Activated CD8-positive, alpha-beta T cell treated with anti-CD3 and anti-CD28 coated beads, Interleukin-2, amount 10 ng/mL, durations not matched to agents 7 days and 5 days (primary cell): ENCODE measurements around the gene TRPV4. TPM values are rescaled to one million over a fixed set of nuclear protein-coding genes. Genes with fewer than 3 reads are reported as not detected.
A peak's percentile ranks its signal among the peaks of the same experiment; 100 is the strongest.
"Not testable (repeated sequence)": the region's sequence is repeated elsewhere in the genome, so short reads cannot be mapped to it uniquely, and the experiment has no call there.

Experiments used
- ATAC-seq: fragments of 150-1000 bp; cut with Tn5 transposase; one replicate; pipeline ENCODE4 v1.10.0; 2021; ENCODE audit warnings: moderate library complexity
- CTCF ChIA-PET: fragments of 350-600 bp; sonication (Branson Sonifier 250); formaldehyde crosslinking; loops from one replicate; lab custom pipeline; 2021; ENCODE audit warnings: antibody characterized with exemption; lab: Charles Lee
- POLR2A ChIA-PET: fragments of 350-600 bp; sonication (Branson Sonifier 250); formaldehyde crosslinking; loops from one replicate; lab custom pipeline; 2021; ENCODE audit warnings: antibody characterized with exemption; lab: Charles Lee
- DNase-seq: peaks from one replicate; pipeline ENCODE4 v3.0.0-alpha.2; 2020
- H3K27ac Mint-ChIP-seq: one replicate; pipeline ENCODE4 v1.8.0; 2021; ENCODE audit warnings: mild to moderate bottlenecking, mixed read lengths
- H3K27me3 Mint-ChIP-seq: one replicate; pipeline ENCODE4 v1.8.0; 2021; ENCODE audit warnings: low read depth, mixed read lengths
- H3K36me3 Mint-ChIP-seq: one replicate; pipeline ENCODE4 v1.8.0; 2021; ENCODE audit warnings: low read depth, mixed read lengths
- H3K4me1 Mint-ChIP-seq: one replicate; pipeline ENCODE4 v1.8.0; 2021; ENCODE audit warnings: low read depth, mixed read lengths
- H3K4me3 Mint-ChIP-seq: one replicate; pipeline ENCODE4 v1.8.0; 2021; ENCODE audit warnings: mild to moderate bottlenecking, mixed read lengths
- H3K9me3 Mint-ChIP-seq: one replicate; pipeline ENCODE4 v1.8.0; 2022; ENCODE audit warnings: mixed read lengths; ENCODE audit not compliant: insufficient read depth
- total RNA-seq, 2 experiments: library from RNA; stranded (reverse); gene quantifications; one replicate each; pipeline ENCODE4 v1.2.3, GENCODE V29; 2021

TRPV4 gene
- total RNA-seq, 2 experiments from 2014 or later = not detected

DNA sequence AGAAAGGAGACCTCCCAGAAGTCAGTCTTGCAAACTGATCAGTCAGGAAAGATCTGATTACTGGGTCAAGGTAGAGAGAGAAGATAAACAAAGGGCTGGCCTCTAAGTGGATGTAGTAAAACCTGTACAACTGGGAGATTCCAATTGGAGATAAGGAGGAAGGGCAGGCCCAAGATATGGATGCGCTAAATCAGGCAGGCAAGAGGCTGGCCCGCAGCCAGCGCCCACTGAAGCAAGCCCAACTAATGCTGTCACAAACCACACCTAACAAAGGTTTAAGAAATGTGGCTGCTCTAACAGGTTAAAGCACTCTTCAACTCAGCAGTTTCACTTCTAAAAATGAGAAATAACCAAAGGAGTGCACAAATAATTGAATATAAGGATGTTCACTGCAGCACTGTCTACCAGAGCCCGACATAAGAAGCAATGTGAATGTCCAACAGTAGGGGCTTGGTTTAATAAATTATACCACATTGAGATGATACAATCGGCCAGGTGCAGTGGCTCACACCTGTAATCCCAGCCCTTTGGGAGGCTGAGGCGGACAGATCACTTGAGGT, 42.5 kb upstream of the TRPV4 start:
- Mint-ChIP-seq H3K36me3 (peaks cover 2% of the 10 kb centered on the region), H3K4me1 (peaks cover 31% of the 10 kb centered on the region), H3K4me3 (no peak overlapping the region), H3K27me3 (no peaks in the 10 kb centered on the region), H3K9me3 (no peaks in the 10 kb centered on the region), H3K27ac (no peak overlapping the region)
- ATAC-seq = no peak
- ChIA-PET CTCF (interaction anchor here (1.1 to 2.2 kb wide), 3 partner anchors 22 to 70 kb away, joined by 4 to 7 read pairs (median 7); no protein-coding TSS in a partner anchor), POLR2A (interaction anchor here (0.7 kb wide), 1 partner anchor 40 kb away, joined by 3 read pairs; no protein-coding TSS in a partner anchor)
- DNase-seq = no peak

DNA sequence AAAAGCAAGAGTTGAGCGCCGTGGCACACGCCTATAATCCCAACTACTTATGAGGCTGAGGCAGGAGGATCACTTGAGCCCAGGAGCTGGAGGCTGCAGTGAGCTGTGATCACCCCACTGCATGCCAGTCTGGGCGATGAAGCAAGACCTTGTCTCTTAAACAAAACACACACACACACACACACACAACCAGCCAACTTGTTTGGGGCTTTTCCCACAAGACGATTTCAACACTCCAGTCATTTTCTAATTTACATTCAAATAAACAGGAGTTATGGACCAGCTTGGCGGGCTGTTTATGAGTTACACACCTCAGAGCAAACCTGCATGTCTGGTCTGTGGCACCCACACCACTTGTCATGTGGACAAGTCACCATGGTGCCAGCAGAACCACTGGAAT, 40.5 kb upstream of the TRPV4 start:
- H3K27ac Mint-ChIP-seq = no peak overlapping the region
- ChIA-PET POLR2A (no interaction called here), CTCF (interaction anchor here (0.8 to 3.5 kb wide), 3 partner anchors 20 to 68 kb away, joined by 3 to 16 read pairs (median 3); no protein-coding TSS in a partner anchor)
- no peak for ATAC-seq
- no peak overlapping the region for H3K4me3 Mint-ChIP-seq
- no peaks in the 10 kb centered on the region for H3K9me3 Mint-ChIP-seq
- no peak for DNase-seq
- H3K4me1 Mint-ChIP-seq = peaks cover 17% of the 10 kb centered on the region
- H3K36me3 Mint-ChIP-seq = peaks cover 2% of the 10 kb centered on the region
- H3K27me3 Mint-ChIP-seq = no peaks in the 10 kb centered on the region

DNA sequence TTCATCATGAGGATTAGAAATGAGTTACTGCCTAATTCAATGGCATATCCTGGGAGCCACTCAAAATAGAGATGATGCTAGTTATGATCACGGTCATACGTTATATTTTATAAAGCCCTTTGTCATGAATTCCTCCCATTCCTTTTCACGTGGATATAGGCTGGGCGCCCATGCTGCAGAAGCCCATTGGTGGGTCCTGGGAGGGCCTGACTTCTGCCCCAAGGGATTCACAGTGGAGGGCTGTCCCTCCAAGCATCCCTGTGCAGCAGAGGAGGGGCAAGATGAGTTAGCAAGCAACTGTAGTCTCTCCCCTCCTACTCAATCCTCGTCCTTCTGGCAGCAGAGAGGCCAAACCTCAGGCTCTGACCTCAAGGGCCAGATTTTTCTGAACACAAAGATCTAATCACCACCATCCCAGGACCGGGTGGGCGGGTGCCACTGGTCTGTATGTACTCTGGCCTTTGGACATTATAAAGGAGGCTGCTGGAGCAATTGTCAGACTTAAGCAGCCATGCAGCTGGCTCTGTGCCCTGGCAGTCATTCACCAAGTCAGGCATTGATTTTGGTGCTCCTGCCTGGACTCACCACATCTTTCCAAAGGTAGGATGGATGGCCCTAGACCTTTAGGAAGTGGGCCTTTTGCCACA, 38.6 kb upstream of the TRPV4 start:
- POLR2A ChIA-PET = no interaction called here
- H3K4me1 Mint-ChIP-seq = peaks cover 10% of the 10 kb centered on the region
- no peaks in the 10 kb centered on the region for H3K27me3 Mint-ChIP-seq
- DNase-seq (no peak), ATAC-seq (no peak)
- no peaks in the 10 kb centered on the region for H3K9me3 Mint-ChIP-seq
- no peak overlapping the region for H3K4me3 Mint-ChIP-seq
- peaks cover 2% of the 10 kb centered on the region for H3K36me3 Mint-ChIP-seq
- H3K27ac Mint-ChIP-seq = no peak overlapping the region
- CTCF ChIA-PET = interaction anchor here (2.1 to 3.5 kb wide), 2 partner anchors 18 to 27 kb away, joined by 6 to 16 read pairs; no protein-coding TSS in a partner anchor

DNA sequence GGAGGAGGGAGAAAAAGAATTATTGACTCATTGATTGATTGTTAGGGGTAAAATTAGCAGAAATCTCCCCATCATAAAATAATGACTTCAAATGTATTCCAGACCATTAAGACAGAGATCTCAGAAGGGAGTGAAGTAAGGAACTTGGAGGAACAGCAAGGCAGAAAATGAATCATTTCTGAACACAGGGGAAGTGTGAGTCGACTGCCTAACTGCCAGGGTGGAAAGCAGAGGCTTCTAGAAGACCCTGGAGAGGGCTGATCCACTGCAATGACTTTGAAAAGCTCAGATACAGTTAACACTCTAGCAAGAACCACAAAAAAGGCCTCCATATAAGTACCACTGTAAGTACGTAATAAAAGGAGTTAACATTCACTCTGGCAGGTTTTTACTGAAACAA, 37.5 kb upstream of the TRPV4 start:
- no peaks in the 10 kb centered on the region for H3K9me3 Mint-ChIP-seq
- H3K4me1 Mint-ChIP-seq = peaks cover 7% of the 10 kb centered on the region
- CTCF ChIA-PET = interaction anchor here (2.1 to 3.5 kb wide), 2 partner anchors 17 to 25 kb away, joined by 6 to 16 read pairs; no protein-coding TSS in a partner anchor
- ATAC-seq = no peak
- H3K27me3 Mint-ChIP-seq = no peaks in the 10 kb centered on the region
- H3K36me3 Mint-ChIP-seq = peaks cover 2% of the 10 kb centered on the region
- no peak overlapping the region for H3K27ac Mint-ChIP-seq
- DNase-seq = no peak
- POLR2A ChIA-PET = no interaction called here
- H3K4me3 Mint-ChIP-seq = no peak overlapping the region

DNA sequence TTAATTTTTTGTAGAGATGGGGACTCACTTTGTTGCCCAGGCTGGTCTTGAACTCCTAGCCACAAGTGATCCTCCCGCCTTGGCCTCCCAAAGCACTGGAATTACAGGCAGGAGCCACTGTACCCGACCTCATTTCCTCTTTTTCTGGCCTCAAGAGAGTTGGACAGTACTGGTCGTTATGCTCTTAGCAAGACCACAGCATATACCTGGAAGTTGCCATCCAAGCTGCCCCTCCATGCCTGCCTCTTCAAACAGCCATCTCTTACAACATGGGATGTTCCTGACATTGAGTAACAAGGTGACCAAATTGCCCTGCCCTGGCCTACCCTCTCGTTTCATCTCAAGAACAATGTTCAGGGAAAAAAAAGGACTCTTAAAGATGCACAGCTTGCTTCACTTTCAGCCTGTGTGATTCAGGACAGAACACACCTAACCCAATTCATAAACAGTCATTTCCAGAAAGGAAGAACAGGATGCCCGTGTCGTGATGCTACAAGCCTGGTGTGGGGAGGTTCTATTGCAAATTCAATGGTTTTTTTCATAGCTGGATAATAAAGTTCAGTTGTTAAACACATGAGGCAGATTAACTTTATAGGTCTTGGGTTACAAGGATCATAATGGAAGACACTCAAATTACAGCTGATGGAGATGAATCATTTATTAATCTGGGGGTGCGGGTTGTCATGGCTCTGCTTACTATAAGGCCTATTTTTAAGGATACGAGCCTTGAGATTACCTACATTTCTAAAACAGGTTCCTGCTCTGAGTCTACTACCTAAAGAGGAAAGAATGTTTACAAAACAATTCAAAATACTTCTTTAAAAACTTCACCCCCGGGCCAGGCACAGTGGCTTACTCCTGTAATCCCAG, 35.2 kb upstream of the TRPV4 start:
- no peak for ATAC-seq
- ChIA-PET POLR2A (no interaction called here), CTCF (interaction anchor here (0.8 kb wide), 1 partner anchor 23 kb away, joined by 5 read pairs; no protein-coding TSS in a partner anchor)
- Mint-ChIP-seq H3K27me3 (no peaks in the 10 kb centered on the region), H3K36me3 (peaks cover 2% of the 10 kb centered on the region), H3K4me3 (no peak overlapping the region), H3K27ac (no peak overlapping the region), H3K4me1 (peaks cover 21% of the 10 kb centered on the region), H3K9me3 (no peaks in the 10 kb centered on the region)
- DNase-seq = no peak

DNA sequence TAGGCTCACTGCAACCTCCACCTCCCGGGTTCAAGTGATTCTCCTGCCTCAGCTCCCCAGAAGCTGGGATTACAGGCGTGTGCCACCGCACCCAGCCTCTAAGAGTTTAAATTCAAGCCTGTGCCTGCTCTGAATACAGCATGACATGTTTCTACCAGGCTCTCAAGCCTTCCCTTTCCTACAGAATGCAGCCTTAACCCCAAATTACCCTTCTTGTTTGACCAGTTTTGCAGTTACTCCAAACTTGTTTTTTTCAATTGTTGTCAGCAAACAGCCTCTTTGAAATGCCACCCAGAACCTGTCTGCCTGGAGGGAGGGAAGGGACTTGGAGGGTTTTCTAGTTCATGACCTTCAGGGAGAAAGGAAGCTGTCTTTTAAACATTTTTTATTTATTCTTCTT, 31.7 kb upstream of the TRPV4 start:
- ATAC-seq = no peak
- Mint-ChIP-seq H3K36me3 (no peaks in the 10 kb centered on the region), H3K27ac (peak overlapping the region; percentile 72), H3K4me1 (peaks cover 19% of the 10 kb centered on the region), H3K9me3 (no peaks in the 10 kb centered on the region), H3K27me3 (no peaks in the 10 kb centered on the region), H3K4me3 (no peak overlapping the region)
- POLR2A ChIA-PET = no interaction called here
- DNase-seq = no peak
- CTCF ChIA-PET = interaction anchor here (1.5 to 5.0 kb wide), 4 partner anchors 11 to 60 kb away, joined by 3 to 40 read pairs (median 14); no protein-coding TSS in a partner anchor

DNA sequence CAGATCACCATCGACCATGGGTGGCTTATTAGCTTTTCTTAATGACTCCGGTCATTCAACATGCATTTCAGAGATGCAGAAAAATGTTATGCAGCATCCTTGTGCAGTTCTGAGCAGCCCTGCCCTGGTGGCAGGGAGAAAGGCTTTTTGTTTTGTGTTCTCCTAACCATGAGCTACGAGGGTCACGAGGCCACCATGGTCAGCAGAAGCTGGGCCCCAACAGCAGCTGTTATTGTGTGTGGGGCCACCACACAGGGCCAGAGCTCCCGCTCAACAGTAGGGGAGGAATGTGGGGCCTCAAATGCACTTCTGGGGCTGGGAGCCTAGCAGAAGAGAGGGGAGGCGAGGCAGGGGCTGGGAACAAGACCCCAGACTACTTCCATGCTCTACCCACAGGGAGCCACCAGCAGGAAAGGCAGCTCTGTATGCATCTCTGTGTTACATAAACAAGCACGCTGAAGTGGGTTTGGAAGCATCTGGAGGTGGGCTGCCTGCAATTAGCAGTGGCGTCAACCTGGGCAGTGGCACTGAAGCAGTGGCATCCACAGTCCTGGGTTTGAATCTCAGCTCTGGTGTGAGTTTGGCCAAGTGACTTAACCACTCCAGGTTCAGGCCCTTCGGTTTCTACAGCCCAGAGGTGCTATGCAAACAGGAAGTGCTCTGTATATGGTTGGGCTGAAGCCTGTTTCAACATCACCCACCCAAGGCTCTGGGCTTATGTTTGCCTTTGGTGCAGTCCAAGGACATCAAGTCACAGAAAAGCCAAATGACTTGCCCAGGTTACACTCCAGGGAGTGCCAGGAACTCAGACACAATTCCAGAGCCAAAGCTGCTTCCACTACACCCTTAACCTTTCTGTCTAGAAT, 30.9 kb upstream of the TRPV4 start:
- no peaks in the 10 kb centered on the region for H3K36me3 Mint-ChIP-seq
- DNase-seq (peak; percentile 48), ATAC-seq (peak; percentile 91)
- H3K4me1 Mint-ChIP-seq = peaks cover 21% of the 10 kb centered on the region
- no peak overlapping the region for H3K4me3 Mint-ChIP-seq
- H3K9me3 Mint-ChIP-seq = no peaks in the 10 kb centered on the region
- H3K27ac Mint-ChIP-seq = peak overlapping the region; percentile 77
- ChIA-PET CTCF (interaction anchor here (1.9 to 5.0 kb wide), 3 partner anchors 10 to 19 kb away, joined by 5 to 40 read pairs (median 22); no protein-coding TSS in a partner anchor), POLR2A (no interaction called here)
- H3K27me3 Mint-ChIP-seq = no peaks in the 10 kb centered on the region

DNA sequence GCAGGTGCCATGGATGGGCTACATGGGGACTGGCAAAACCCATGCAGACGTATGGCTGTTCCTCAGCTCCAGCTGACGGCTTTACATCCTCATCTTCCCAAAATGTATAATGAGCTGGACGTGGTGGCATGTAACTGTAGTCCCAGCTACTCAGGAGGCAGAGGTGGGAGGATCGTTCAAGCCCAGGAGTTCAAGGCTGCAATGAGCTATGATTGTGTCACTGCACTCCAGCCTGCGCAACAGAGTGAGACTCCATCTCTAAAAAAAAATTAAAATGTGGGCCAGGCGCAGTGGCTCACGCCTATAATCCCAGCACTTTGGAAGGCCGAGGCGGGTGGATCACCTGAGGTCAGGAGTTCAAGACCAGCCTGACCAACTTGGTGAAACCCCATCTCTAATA, 29.3 kb upstream of the TRPV4 start:
- DNase-seq, H3K4me3 Mint-ChIP-seq, H3K9me3 Mint-ChIP-seq, ATAC-seq, H3K27me3 Mint-ChIP-seq, H3K27ac Mint-ChIP-seq, POLR2A ChIA-PET, H3K36me3 Mint-ChIP-seq: not testable (repeated sequence)
- CTCF ChIA-PET = interaction anchor here (5.0 kb wide), 1 partner anchor 9 kb away, joined by 40 read pairs; no protein-coding TSS in a partner anchor
- H3K4me1 Mint-ChIP-seq = peaks cover 30% of the 10 kb centered on the region

DNA sequence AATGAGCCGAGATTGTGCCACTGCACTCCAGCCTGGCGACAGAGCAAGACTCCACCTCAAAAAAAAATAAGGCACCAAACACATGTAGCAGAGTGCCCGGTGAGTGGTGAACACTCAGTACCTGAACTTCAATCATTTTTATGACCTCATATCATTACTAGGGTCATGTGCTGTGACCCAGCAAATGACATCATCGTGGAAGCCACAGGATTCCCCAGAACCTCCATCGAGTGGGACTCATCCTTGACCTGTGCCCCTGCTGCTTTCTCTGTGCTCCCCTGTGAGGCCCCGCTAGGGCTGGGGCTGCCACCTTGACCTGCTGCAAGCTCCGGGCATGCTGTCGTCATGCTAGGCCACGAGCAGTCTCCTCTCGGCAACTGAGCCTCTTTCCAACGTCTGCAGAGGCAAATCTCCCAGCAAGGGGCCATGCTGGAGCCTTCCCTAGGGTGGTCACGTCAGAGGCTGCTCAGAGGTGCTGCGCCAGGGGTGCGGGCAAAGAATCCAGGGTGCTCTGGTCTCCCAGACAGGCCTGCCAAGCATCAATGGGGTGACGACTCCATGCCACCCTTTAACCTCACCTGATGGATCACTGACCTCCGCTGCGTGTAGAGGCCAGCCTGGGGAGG, 28.6 kb upstream of the TRPV4 start:
- ATAC-seq (no peak), DNase-seq (no peak)
- Mint-ChIP-seq H3K9me3 (no peaks in the 10 kb centered on the region), H3K27me3 (no peaks in the 10 kb centered on the region), H3K4me1 (peaks cover 30% of the 10 kb centered on the region), H3K36me3 (no peaks in the 10 kb centered on the region), H3K4me3 (no peak overlapping the region), H3K27ac (no peak overlapping the region)
- ChIA-PET CTCF (interaction anchor here (1.2 kb wide), 1 partner anchor 16 kb away, joined by 5 read pairs; no protein-coding TSS in a partner anchor), POLR2A (no interaction called here)

DNA sequence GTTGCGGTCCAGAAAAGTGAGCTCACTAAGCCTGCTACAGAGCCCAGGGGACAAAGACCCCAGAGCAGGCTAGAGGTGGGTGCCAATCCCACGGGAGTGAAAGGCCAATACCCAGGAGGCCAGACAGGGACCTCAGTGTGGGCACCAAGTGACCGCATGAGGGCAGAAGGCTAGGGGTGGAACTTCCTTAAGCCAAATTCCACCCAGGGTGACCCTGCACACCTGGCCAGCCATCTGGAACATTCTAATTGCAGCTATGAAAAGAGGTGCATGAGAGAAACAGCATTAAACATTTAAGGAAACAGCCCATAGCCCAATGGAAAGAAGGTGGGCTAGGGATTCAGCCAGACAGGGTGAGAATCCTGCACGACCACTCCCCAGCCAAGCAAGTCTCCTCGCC, 27.8 kb upstream of the TRPV4 start:
- Mint-ChIP-seq H3K4me3 (no peak overlapping the region), H3K4me1 (peaks cover 30% of the 10 kb centered on the region), H3K9me3 (no peaks in the 10 kb centered on the region), H3K27ac (no peak overlapping the region), H3K36me3 (no peaks in the 10 kb centered on the region), H3K27me3 (no peaks in the 10 kb centered on the region)
- ATAC-seq (no peak), DNase-seq (no peak)
- ChIA-PET CTCF (interaction anchor here (1.2 to 1.6 kb wide), 2 partner anchors 16 to 28 kb away, joined by 5 to 6 read pairs; no protein-coding TSS in a partner anchor), POLR2A (interaction anchor here (1.2 kb wide), 1 partner anchor 40 kb away, joined by 4 read pairs; the partner anchor contains the start of gene TCHP)
